Astrocyte (in vitro differentiated cells and primary cell): ENCODE data around the gene SGCD.

ENCODE experiments used
- EZH2 ChIP-seq: IDR thresholded peaks from 2 replicates; pipeline ENCODE4 v1.6.1; 2012; ENCODE audit warnings: mild to moderate bottlenecking, low read length, inconsistent platforms; ENCODE audit not compliant: insufficient read depth
- TF ChIP-seq, protein P1 (sequence below): IDR thresholded peaks from 2 replicates; pipeline ENCODE4 v1.5.1; 2011; ENCODE audit warnings: low read depth, mild to moderate bottlenecking, inconsistent platforms, low read length, moderate library complexity; ENCODE audit not compliant: insufficient read depth

DNA sequence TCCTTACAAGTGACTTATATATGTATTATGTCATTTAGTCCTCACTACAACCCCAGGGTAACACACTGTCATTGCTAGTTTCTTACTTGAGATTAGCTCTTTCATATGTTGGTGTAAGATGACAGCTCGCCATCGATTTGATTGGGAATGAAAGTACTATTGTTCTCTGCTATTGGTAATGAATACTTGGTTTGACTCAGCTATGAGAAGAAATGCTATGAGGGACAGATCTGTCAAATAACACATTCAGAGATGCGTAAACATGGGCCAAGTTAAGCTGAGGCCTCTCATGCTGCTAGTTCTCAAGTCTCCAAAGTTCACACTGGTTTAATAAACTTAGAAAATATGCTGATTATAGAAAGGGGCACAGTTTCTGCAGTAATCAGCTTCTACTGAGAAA lies 142.7 kb downstream of the SGCD start:
- TF ChIP-seq, protein P1, sequence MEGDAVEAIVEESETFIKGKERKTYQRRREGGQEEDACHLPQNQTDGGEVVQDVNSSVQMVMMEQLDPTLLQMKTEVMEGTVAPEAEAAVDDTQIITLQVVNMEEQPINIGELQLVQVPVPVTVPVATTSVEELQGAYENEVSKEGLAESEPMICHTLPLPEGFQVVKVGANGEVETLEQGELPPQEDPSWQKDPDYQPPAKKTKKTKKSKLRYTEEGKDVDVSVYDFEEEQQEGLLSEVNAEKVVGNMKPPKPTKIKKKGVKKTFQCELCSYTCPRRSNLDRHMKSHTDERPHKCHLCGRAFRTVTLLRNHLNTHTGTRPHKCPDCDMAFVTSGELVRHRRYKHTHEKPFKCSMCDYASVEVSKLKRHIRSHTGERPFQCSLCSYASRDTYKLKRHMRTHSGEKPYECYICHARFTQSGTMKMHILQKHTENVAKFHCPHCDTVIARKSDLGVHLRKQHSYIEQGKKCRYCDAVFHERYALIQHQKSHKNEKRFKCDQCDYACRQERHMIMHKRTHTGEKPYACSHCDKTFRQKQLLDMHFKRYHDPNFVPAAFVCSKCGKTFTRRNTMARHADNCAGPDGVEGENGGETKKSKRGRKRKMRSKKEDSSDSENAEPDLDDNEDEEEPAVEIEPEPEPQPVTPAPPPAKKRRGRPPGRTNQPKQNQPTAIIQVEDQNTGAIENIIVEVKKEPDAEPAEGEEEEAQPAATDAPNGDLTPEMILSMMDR = no peak
- no peak for TF ChIP-seq EZH2
